Fibroblast of lung (primary cell): ENCODE results near the gene SSBP3.

Experiments used
- EZH2 ChIP-seq: IDR thresholded peaks from 2 replicates; pipeline ENCODE4 v1.5.1; 2012; ENCODE audit warnings: low read length, control low read depth, mild to moderate bottlenecking; ENCODE audit errors: missing control alignments
- TF ChIP-seq, protein P1 (sequence below), 2 donors: IDR thresholded peaks in 1 of 2; conservative IDR thresholded peaks in 1 of 2; 1 replicate in 1 of 2; 2 replicates in 1 of 2; pipeline ENCODE4 v1.5.1; 2011 to 2012; ENCODE audit warnings: low read length in 2 of 2, control low read depth in 1 of 2, inconsistent platforms in 1 of 2, low read depth in 1 of 2, mild to moderate bottlenecking in 1 of 2

GRCh38 chr1:54265659-54266058 is 140.5 kb downstream of the SSBP3 start:
- no peak for TF ChIP-seq EZH2
- TF ChIP-seq, protein P1, sequence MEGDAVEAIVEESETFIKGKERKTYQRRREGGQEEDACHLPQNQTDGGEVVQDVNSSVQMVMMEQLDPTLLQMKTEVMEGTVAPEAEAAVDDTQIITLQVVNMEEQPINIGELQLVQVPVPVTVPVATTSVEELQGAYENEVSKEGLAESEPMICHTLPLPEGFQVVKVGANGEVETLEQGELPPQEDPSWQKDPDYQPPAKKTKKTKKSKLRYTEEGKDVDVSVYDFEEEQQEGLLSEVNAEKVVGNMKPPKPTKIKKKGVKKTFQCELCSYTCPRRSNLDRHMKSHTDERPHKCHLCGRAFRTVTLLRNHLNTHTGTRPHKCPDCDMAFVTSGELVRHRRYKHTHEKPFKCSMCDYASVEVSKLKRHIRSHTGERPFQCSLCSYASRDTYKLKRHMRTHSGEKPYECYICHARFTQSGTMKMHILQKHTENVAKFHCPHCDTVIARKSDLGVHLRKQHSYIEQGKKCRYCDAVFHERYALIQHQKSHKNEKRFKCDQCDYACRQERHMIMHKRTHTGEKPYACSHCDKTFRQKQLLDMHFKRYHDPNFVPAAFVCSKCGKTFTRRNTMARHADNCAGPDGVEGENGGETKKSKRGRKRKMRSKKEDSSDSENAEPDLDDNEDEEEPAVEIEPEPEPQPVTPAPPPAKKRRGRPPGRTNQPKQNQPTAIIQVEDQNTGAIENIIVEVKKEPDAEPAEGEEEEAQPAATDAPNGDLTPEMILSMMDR (conservative IDR thresholded peaks at IDR 0.05 in 1 of 2, IDR thresholded peaks at IDR 0.05 in 1 of 2; ENCODE audit: low read depth in 1 of 2, low read length in 2 of 2): no peak
